Panc1 (cell line): ENCODE measurements around the gene PHC2. TPM values are rescaled to one million over a fixed set of nuclear protein-coding genes. Genes with fewer than 3 reads are reported as not detected.

Experiments
- ATAC-seq: fragments of 200-7000 bp; cut with Tn5 transposase; 2 replicates; pipeline ENCODE4 v1.9.1; 2020; ENCODE audit warnings: mild to moderate bottlenecking, moderate library complexity
- BruUV-seq: library from RNA; stranded (reverse); fragments of 400-500 nt; replicated peaks from 2 replicates; lab custom pipeline; 2021; lab: Mats Ljungman, UMichigan
- CTCF ChIA-PET: fragments of 300-600 bp; sonication (Branson Sonifier 250); formaldehyde crosslinking; loops from one replicate; lab custom pipeline; 2022; ENCODE audit warnings: antibody characterized with exemption; lab: Charles Lee
- POLR2A ChIA-PET: fragments of 300-600 bp; sonication (Branson Sonifier 250); formaldehyde crosslinking; loops from one replicate; lab custom pipeline; 2022; ENCODE audit warnings: antibody characterized with exemption; lab: Charles Lee
- DNase-seq: peaks from one replicate; pipeline ENCODE4 v3.0.0-alpha.2; 2010; ENCODE audit warnings: low read depth, low spot score
- H3K27ac ChIP-seq: 2 replicates; pipeline ENCODE4 v1.5.1; 2011; ENCODE audit warnings: mild to moderate bottlenecking, low read length, inconsistent platforms
- H3K27me3 ChIP-seq: fragments of 200-500 bp; sonication (Bioruptor generic); 2 replicates; pipeline ENCODE4 v1.6.0; 2014; ENCODE audit warnings: low read length, inconsistent platforms; ENCODE audit not compliant: control insufficient read depth, insufficient read depth
- H3K36me3 ChIP-seq: fragments of 200-500 bp; sonication (Bioruptor generic); 2 replicates; pipeline ENCODE4 v1.5.1; 2014; ENCODE audit warnings: inconsistent platforms, mild to moderate bottlenecking, low read length, moderate library complexity; ENCODE audit not compliant: control insufficient read depth, insufficient read depth
- H3K4me1 ChIP-seq: 2 replicates; pipeline ENCODE4 v1.5.1; 2011; ENCODE audit warnings: inconsistent platforms, mild to moderate bottlenecking, low read length, moderate library complexity; ENCODE audit not compliant: control insufficient read depth, insufficient read depth
- H3K4me3 ChIP-seq, 2 experiments: 2 replicates each; pipeline ENCODE4 v1.5.1; 2011 to 2012; ENCODE audit warnings: low read depth in 2 of 2, low read length in 2 of 2, mild to moderate bottlenecking in 2 of 2, inconsistent platforms in 1 of 2, moderate library complexity in 1 of 2
- H3K9me3 ChIP-seq: fragments of 200-500 bp; sonication (Bioruptor generic); 2 replicates; pipeline ENCODE4 v1.5.1; 2014; ENCODE audit warnings: low read depth, mild to moderate bottlenecking, inconsistent platforms, low read length, moderate library complexity; ENCODE audit not compliant: control insufficient read depth, insufficient read depth
- POLR2AphosphoS5 ChIP-seq: IDR thresholded peaks from 2 replicates; pipeline ENCODE4 v1.6.1; 2012; ENCODE audit warnings: mild to moderate bottlenecking, low read depth, low read length, moderate library complexity
- SIN3A ChIP-seq: IDR thresholded peaks from 2 replicates; pipeline ENCODE4 v1.6.1; 2012; ENCODE audit warnings: low read depth, mild to moderate bottlenecking, low read length, moderate library complexity, borderline replicate concordance; ENCODE audit not compliant: insufficient read depth
- TCF7L2 ChIP-seq: IDR thresholded peaks from 2 replicates; pipeline ENCODE4 v1.6.1; 2011; ENCODE audit warnings: mild to moderate bottlenecking, low read depth, low read length, inconsistent platforms
- in situ Hi-C: cut with HindIII; loops from 2 replicates; pipeline ENCODE4 v1.10.0; 2016; ENCODE audit warnings: low sequenced_read_pairs, low pct_unique_long_range_greater_than_20kb
- intact Hi-C: fragments of 100-400 bp; cut with micrococcal nuclease; formaldehyde crosslinking; loops from one replicate; pipeline ENCODE4 v1.10.0; 2022; ENCODE audit not compliant: unreplicated experiment
- total RNA-seq: library from RNA; stranded (reverse); gene quantifications from one replicate; pipeline ENCODE4 v1.2.1, GENCODE V29; 2021; ENCODE audit not compliant: unreplicated experiment
- TF ChIP-seq, protein P1 (sequence below): fragments of 450-650 bp; IDR thresholded peaks from 2 replicates; pipeline ENCODE4 v1.5.1; 2017; ENCODE audit warnings: mild to moderate bottlenecking
- TF ChIP-seq, protein P2 (sequence below), 2 experiments: IDR thresholded peaks; 2 replicates each; pipeline ENCODE4 v1.6.1; 2011 to 2012; ENCODE audit warnings: low read depth in 2 of 2, control low read depth in 1 of 2, low read length in 1 of 2, mild to moderate bottlenecking in 1 of 2, moderate library complexity in 1 of 2; ENCODE audit not compliant: insufficient read depth in 1 of 2

PHC2 gene
- total RNA-seq, 1 experiment from 2014 or later: 122 TPM

DNA sequence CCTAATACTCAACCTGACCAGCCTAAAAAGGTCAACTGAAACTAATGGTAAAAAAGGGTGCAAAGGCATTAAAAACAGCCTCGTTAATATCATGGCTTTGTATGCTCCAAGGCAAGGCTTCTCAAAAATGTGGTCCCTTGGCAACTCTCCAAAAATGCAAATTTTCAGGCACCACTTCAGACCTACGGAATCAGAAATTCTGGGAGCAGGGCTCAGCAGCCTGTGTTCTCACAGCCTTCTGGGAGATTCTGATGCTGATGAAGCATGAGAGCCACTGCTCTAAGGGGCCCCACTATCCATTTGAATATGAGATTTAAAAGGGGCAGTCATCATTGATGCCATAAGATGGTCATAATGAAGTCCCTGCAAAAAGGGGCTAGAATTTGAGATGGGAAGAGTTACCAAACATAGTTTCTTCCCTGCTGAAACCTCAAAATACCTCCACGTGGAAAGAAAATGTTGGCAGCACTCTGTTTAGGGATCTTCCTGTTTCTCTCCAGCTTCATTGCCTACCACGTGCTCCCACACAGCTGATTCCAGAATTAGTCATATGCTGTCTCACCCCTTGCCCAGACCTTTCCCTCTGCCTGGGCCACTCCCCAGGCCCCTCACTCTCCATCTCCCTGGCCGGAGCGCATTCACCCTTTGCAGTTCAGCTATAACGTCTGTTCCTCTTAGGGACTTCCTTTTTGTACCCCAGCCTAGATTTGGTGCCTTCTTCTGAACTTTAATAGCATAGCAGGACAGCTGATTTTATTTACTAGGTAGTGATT is 46.7 kb downstream of the PHC2 start:
- ChIA-PET CTCF (no interaction called here), POLR2A (no interaction called here)
- DNase-seq (no peak), ATAC-seq (no peak)
- TF ChIP-seq POLR2AphosphoS5: no peak
- H3K4me3 ChIP-seq: no peak overlapping the region
- no peaks in the 10 kb centered on the region for H3K27me3 ChIP-seq
- no TSS peak for BruUV-seq
- no peak overlapping the region for H3K27ac ChIP-seq
- H3K4me1 ChIP-seq: no peaks in the 10 kb centered on the region
- H3K36me3 ChIP-seq: no peaks in the 10 kb centered on the region
- in situ Hi-C loops: no loop called here
- H3K9me3 ChIP-seq: no peaks in the 10 kb centered on the region
- intact Hi-C loops: no loop called here

DNA sequence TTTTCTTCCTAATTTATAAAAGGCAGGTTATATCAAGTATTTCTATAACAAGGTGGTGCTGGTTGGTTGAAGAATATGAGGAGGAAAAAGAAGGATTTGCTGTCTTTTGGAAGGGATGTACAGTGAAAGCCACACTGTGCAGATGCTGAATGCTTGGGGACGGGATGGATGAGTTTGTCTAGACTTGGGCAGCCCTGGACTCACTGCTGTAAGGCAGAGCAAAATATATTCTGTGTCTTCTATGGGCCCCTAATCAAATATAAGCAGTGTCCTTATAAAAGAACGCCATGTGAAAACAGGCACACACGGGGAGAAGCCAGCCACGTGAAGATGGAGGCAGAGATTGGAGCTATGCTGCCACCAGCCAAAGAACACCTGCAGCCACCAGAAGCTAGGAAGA is 47.4 kb downstream of the PHC2 start:
- BruUV-seq: no TSS peak

More for the DNA sequence above, 47.4 kb downstream of the PHC2 start:
- Histone ChIP-seq H3K4me1 (no peaks in the 10 kb centered on the region), H3K9me3 (no peaks in the 10 kb centered on the region), H3K27ac (no peak overlapping the region), H3K4me3 (no peak overlapping the region), H3K36me3 (no peaks in the 10 kb centered on the region), H3K27me3 (no peaks in the 10 kb centered on the region)
- DNase-seq: no peak
- in situ Hi-C loops (no loop called here), intact Hi-C loops (no loop called here)
- ChIA-PET CTCF (no interaction called here), POLR2A (interaction anchor here (0.6 kb wide), 1 partner anchor 270 kb away, joined by 3 read pairs; no protein-coding TSS in a partner anchor)
- TF ChIP-seq, protein P1, sequence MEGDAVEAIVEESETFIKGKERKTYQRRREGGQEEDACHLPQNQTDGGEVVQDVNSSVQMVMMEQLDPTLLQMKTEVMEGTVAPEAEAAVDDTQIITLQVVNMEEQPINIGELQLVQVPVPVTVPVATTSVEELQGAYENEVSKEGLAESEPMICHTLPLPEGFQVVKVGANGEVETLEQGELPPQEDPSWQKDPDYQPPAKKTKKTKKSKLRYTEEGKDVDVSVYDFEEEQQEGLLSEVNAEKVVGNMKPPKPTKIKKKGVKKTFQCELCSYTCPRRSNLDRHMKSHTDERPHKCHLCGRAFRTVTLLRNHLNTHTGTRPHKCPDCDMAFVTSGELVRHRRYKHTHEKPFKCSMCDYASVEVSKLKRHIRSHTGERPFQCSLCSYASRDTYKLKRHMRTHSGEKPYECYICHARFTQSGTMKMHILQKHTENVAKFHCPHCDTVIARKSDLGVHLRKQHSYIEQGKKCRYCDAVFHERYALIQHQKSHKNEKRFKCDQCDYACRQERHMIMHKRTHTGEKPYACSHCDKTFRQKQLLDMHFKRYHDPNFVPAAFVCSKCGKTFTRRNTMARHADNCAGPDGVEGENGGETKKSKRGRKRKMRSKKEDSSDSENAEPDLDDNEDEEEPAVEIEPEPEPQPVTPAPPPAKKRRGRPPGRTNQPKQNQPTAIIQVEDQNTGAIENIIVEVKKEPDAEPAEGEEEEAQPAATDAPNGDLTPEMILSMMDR: no peak
- TF ChIP-seq SIN3A: no peak
- TF ChIP-seq POLR2AphosphoS5: no peak
- TF ChIP-seq, protein P2, sequence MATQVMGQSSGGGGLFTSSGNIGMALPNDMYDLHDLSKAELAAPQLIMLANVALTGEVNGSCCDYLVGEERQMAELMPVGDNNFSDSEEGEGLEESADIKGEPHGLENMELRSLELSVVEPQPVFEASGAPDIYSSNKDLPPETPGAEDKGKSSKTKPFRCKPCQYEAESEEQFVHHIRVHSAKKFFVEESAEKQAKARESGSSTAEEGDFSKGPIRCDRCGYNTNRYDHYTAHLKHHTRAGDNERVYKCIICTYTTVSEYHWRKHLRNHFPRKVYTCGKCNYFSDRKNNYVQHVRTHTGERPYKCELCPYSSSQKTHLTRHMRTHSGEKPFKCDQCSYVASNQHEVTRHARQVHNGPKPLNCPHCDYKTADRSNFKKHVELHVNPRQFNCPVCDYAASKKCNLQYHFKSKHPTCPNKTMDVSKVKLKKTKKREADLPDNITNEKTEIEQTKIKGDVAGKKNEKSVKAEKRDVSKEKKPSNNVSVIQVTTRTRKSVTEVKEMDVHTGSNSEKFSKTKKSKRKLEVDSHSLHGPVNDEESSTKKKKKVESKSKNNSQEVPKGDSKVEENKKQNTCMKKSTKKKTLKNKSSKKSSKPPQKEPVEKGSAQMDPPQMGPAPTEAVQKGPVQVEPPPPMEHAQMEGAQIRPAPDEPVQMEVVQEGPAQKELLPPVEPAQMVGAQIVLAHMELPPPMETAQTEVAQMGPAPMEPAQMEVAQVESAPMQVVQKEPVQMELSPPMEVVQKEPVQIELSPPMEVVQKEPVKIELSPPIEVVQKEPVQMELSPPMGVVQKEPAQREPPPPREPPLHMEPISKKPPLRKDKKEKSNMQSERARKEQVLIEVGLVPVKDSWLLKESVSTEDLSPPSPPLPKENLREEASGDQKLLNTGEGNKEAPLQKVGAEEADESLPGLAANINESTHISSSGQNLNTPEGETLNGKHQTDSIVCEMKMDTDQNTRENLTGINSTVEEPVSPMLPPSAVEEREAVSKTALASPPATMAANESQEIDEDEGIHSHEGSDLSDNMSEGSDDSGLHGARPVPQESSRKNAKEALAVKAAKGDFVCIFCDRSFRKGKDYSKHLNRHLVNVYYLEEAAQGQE (IDR thresholded peaks at IDR 0.05; ENCODE audit: insufficient read depth in 1 of 2, low read depth in 2 of 2, low read length in 1 of 2): no peak
- TF ChIP-seq TCF7L2: no peak
- ATAC-seq: no peak
